Bronchus fibroblast of lung (primary cell): ENCODE results near the gene MSRB3. TPM values are rescaled to one million over a fixed set of nuclear protein-coding genes. Genes with fewer than 3 reads are reported as not detected.

Source experiments
- total RNA-seq: library from RNA; depleted of rRNA; stranded (reverse); fragments of >200 nt; gene quantifications from 2 replicates; pipeline ENCODE4 v1.2.3, GENCODE V29; 2015

MSRB3 gene
- 14.9 and 17.8 TPM in 2 replicates for total RNA-seq

DNA sequence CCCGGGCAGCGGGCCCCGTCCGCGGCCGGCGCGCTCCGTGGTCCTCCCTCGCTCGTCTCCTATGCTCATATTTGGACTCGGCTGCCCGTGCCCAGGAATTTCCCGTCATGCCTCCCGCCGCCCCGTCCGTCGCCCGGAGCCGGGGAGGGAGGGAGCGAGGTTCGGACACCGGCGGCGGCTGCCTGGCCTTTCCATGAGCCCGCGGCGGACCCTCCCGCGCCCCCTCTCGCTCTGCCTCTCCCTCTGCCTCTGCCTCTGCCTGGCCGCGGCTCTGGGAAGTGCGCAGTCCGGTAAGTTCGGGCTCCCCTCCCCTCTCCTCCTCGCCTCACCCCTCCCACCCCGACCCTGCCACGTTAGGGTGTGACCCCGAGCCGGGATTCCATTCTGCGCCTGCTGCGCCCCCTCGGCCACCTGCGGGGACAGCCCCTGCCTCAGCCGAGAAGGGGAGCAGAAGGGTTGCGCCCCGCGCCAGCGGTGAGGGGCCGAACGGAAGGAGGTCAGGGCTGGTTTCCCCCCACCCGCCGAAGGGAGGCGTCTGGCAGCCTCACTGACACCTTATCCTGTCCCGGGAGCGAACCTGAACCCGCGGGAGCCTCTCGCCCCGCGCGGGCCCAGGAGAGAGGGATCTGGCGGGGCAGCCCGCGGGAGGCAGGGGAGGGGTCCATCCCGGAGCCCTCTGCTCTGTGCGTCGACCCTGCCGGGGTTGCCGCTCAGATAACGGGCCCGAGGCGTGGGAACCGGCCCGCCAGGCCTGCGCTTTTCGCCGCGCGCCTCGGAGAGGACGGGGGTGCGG is at the start of gene MSRB3:
Gene MSRB3, plus strand, starts transcription at position 108 of the 793 bp plus-strand sequence. CDS start 29,897 bp downstream, outside the sequence.

Other genes with a start within 250 kb of the MSRB3 start
- gene WIF1, start 157.4 kb upstream of the MSRB3 start, total RNA-seq, result 0.15 TPM in 1 of 2 replicates, not detected in the other
- gene LEMD3, start 109.1 kb upstream of the MSRB3 start, total RNA-seq, result 9.7 and 16.0 TPM in 2 replicates